ENCODE data around the gene NET1.

Gene NET1

GRCh38 chr10:5442065-5442989 lies 30.0 kb downstream of the NET1 start:
- DNase-seq (ENCODE audit: low read depth in 2 of 2) = peak; percentile 69 to 72
- peak; percentile 58 for TF ChIP-seq CTCF (IDR thresholded peaks at IDR 0.05; ENCODE audit: low read depth, low read length)
- no peak overlapping the region for H3K4me3 ChIP-seq (replicated peaks in 1 of 2; ENCODE audit: low read depth in 2 of 2, low read length in 2 of 2)

GRCh38 chr10:5442990-5443370 lies 30.6 kb downstream of the NET1 start:
- no peak for DNase-seq (ENCODE audit: low read depth in 2 of 2)
- no peak overlapping the region for H3K4me3 ChIP-seq (replicated peaks in 1 of 2; ENCODE audit: low read depth in 2 of 2, low read length in 2 of 2)
- TF ChIP-seq CTCF (IDR thresholded peaks at IDR 0.05; ENCODE audit: low read depth, low read length) = no peak

GRCh38 chr10:5443429-5443828 lies 31.1 kb downstream of the NET1 start:
- DNase-seq (ENCODE audit: low read depth in 2 of 2) = no peak
- no peak for TF ChIP-seq CTCF (IDR thresholded peaks at IDR 0.05; ENCODE audit: low read depth, low read length)
- no peak overlapping the region for H3K4me3 ChIP-seq (replicated peaks in 1 of 2; ENCODE audit: low read depth in 2 of 2, low read length in 2 of 2)

GRCh38 chr10:5445006-5445405 lies 32.6 kb downstream of the NET1 start:
- no peak overlapping the region for H3K4me3 ChIP-seq (replicated peaks in 1 of 2; ENCODE audit: low read depth in 2 of 2, low read length in 2 of 2)
- TF ChIP-seq CTCF (IDR thresholded peaks at IDR 0.05; ENCODE audit: low read depth, low read length) = no peak
- no peak for DNase-seq (ENCODE audit: low read depth in 2 of 2)

GRCh38 chr10:5446390-5446926 lies 34.1 kb downstream of the NET1 start:
- peak; percentile 77 to 91 for DNase-seq (ENCODE audit: low read depth in 2 of 2)
- peak overlapping the region; percentile 54 to 63 for H3K4me3 ChIP-seq (replicated peaks in 1 of 2; ENCODE audit: low read depth in 2 of 2, low read length in 2 of 2)
- no peak for TF ChIP-seq CTCF (IDR thresholded peaks at IDR 0.05; ENCODE audit: low read depth, low read length)

GRCh38 chr10:5447056-5447455 lies 34.7 kb downstream of the NET1 start:
- no peak for TF ChIP-seq CTCF (IDR thresholded peaks at IDR 0.05; ENCODE audit: low read depth, low read length)
- DNase-seq (ENCODE audit: low read depth in 2 of 2) = peak in 1 of 2 donors; percentile 49
- H3K4me3 ChIP-seq (replicated peaks in 1 of 2; ENCODE audit: low read depth in 2 of 2, low read length in 2 of 2) = peak overlapping the region; percentile 54 to 63

Measured in cardiac fibroblast (primary cell).